Mucosa of stomach (tissue), 1 donor: ENCODE data around the gene WDR81.
"Not testable (repeated sequence)": the region's sequence is repeated elsewhere in the genome, so short reads cannot be mapped to it uniquely, and the experiment has no call there.

Experiments
- H3K27me3 ChIP-seq: one replicate; pipeline ENCODE4 v1.7.0; 2013; ENCODE audit warnings: mild to moderate bottlenecking, low read length; ENCODE audit not compliant: control insufficient read depth, insufficient read depth
- H3K36me3 ChIP-seq: one replicate; pipeline ENCODE4 v1.7.0; 2013; ENCODE audit warnings: low read length; ENCODE audit not compliant: control insufficient read depth, insufficient read depth
- H3K4me1 ChIP-seq: one replicate; pipeline ENCODE4 v1.7.0; 2013; ENCODE audit warnings: mild to moderate bottlenecking, low read length; ENCODE audit not compliant: control insufficient read depth, insufficient read depth
- H3K4me3 ChIP-seq: one replicate; pipeline ENCODE4 v1.7.0; 2013; ENCODE audit warnings: low read length
- H3K9ac ChIP-seq: one replicate; pipeline ENCODE4 v1.7.0; 2013; ENCODE audit warnings: mild to moderate bottlenecking, low read length, moderate library complexity
- H3K9me3 ChIP-seq: one replicate; pipeline ENCODE4 v1.7.0; 2013; ENCODE audit warnings: mild to moderate bottlenecking, low read length, moderate library complexity; ENCODE audit not compliant: control insufficient read depth
- donor health status: Pancreatic carcinoma.

WDR81 gene

GRCh38 chr17:1714980-1715802 lies 9.3 kb upstream of the WDR81 start:
- Histone ChIP-seq H3K4me1 (peaks cover 56% of the 10 kb centered on the region), H3K36me3 (peaks cover 16% of the 10 kb centered on the region), H3K27me3 (no peaks in the 10 kb centered on the region), H3K9ac (peak overlapping the region; percentile 94), H3K9me3 (no peaks in the 10 kb centered on the region), H3K4me3 (peak overlapping the region; percentile 78)

- Histone ChIP-seq H3K9ac (peak overlapping the region; percentile 94), H3K4me1 (peaks cover 56% of the 10 kb centered on the region)
Observed at GRCh38 chr17:1715803-1716075, 8.8 kb upstream of the WDR81 start.

DNA sequence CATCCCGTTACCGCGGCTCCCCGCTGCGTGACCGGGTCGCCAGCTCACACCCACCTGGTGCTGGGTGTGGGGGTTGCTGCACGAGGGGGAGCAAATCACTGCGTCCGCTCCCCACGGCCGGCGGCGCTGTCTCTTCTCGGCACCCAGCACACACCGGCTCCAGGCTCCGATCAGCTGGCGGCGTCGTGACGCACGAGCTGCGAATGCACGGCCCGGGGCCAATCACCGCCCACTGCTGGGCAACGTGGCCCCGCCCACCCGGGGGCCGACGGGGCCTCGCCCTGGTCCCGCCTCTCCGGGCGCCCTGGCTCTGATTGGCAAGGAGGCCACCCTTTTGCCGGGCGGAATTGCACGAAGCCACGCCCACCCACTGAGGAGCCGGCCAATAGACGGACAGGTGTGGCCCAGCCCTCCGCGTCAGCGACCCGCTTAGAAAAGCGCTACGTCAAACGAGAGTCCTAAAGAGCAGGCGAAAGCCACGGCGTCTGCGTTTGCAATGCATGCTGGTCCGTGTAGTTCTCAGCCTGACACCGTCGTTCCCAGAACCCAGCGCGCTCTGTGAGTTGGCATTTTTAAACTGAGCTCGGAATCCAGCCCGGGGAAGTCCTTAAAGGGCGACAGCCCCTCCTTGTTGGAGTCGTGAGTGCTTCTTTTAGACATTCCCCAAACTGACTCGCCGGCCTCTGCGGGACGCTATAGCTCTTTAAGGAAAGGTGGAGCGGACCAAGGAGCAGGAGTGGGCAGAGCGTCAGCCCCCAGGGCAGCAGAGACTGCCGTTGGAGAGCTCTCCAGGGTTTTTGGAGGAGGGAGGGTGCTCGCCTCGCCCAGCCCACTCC lies 8.2 kb upstream of the WDR81 start:
- Histone ChIP-seq H3K4me3 (peak overlapping the region; percentile 87), H3K9ac (peak overlapping the region; percentile 94), H3K4me1 (peaks cover 53% of the 10 kb centered on the region), H3K36me3 (peaks cover 16% of the 10 kb centered on the region), H3K9me3 (no peaks in the 10 kb centered on the region), H3K27me3 (no peaks in the 10 kb centered on the region)

More at GRCh38 chr17:1715803-1716075, 8.8 kb upstream of the WDR81 start:
- H3K4me3 ChIP-seq = peak overlapping the region; percentile 78
- no peaks in the 10 kb centered on the region for H3K9me3 ChIP-seq
- no peaks in the 10 kb centered on the region for H3K27me3 ChIP-seq
- peaks cover 16% of the 10 kb centered on the region for H3K36me3 ChIP-seq

GRCh38 chr17:1716912-1717695 lies 7.4 kb upstream of the WDR81 start:
- peak overlapping the region; percentile 87 for H3K4me3 ChIP-seq
- H3K27me3 ChIP-seq = no peaks in the 10 kb centered on the region
- peaks cover 13% of the 10 kb centered on the region for H3K36me3 ChIP-seq
- peaks cover 47% of the 10 kb centered on the region for H3K4me1 ChIP-seq
- H3K9me3 ChIP-seq = no peaks in the 10 kb centered on the region
- peak overlapping the region; percentile 93 for H3K9ac ChIP-seq

- H3K4me3 ChIP-seq = no peak overlapping the region
- peaks cover 1% of the 10 kb centered on the region for H3K36me3 ChIP-seq
- no peaks in the 10 kb centered on the region for H3K9me3 ChIP-seq
- H3K27me3 ChIP-seq = no peaks in the 10 kb centered on the region
- H3K9ac ChIP-seq = peak overlapping the region; percentile 93
- H3K4me1 ChIP-seq = peaks cover 33% of the 10 kb centered on the region
Observed at GRCh38 chr17:1718362-1719165, 5.9 kb upstream of the WDR81 start.

DNA sequence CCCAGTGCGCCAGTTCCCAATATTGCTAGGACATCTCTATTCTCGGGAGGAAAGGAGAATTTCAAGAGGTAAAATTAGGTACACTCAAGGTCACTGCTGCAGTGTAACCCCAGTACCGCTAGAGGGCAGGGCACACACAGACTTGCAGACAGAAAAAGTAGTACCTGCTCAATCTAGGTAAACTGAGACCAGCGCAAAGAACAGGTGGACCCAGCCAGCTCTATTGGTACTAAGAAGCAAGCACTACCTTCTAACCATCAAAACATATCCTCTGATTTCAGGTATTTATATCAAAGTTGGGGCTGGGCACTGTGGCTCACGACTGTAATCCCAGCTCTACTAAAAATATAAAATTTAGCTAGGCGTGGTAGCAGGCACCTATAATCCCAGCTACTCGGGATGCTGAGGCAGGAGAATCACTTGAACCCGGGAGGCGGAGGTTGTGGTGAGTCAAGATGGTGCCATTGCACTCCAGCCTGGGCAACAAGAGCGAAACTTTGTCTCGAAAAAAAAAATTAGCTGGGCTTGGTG lies 3.6 kb upstream of the WDR81 start:
- H3K36me3 ChIP-seq = no peaks in the 10 kb centered on the region
- no peak overlapping the region for H3K9ac ChIP-seq
- no peaks in the 10 kb centered on the region for H3K27me3 ChIP-seq
- H3K4me1 ChIP-seq = peaks cover 31% of the 10 kb centered on the region
- H3K4me3 ChIP-seq = no peak overlapping the region
- H3K9me3 ChIP-seq = no peaks in the 10 kb centered on the region

DNA sequence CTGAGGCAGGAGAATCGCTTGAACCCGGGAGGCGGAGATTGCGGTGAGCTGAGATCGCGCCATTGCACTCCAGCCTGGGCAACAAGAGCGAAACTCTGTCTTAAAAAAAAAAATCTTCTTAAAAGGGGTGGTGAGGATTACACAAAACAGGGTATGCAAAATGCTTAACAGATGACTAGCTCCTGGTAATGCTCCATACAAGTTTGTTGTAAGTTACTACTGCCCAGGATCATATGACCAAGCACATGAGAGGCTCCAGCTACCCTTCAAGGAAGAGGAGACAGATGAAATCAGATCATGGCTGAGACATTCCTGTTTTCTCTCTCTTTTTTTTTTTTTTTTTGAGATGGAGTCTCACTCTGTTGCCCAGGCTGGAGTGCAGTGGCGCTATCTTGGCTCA lies 2.5 kb upstream of the WDR81 start:
- H3K4me1 ChIP-seq = peaks cover 31% of the 10 kb centered on the region

GRCh38 chr17:1724869-1725641 lies 551 bp downstream of the WDR81 start:
- peaks cover 19% of the 10 kb centered on the region for H3K4me1 ChIP-seq

More for the DNA sequence above, 2.5 kb upstream of the WDR81 start:
- H3K36me3 ChIP-seq, H3K4me3 ChIP-seq, H3K9ac ChIP-seq, H3K27me3 ChIP-seq, H3K9me3 ChIP-seq: not testable (repeated sequence)

GRCh38 chr17:1725642-1726511 lies 1.4 kb downstream of the WDR81 start:
- peak overlapping the region; percentile 61 for H3K9ac ChIP-seq
- peaks cover 13% of the 10 kb centered on the region for H3K4me1 ChIP-seq
- H3K27me3 ChIP-seq = no peaks in the 10 kb centered on the region
- no peak overlapping the region for H3K4me3 ChIP-seq
- no peaks in the 10 kb centered on the region for H3K9me3 ChIP-seq
- H3K36me3 ChIP-seq = no peaks in the 10 kb centered on the region

More at GRCh38 chr17:1724869-1725641, 551 bp downstream of the WDR81 start:
- peak overlapping the region; percentile 61 for H3K9ac ChIP-seq
- no peaks in the 10 kb centered on the region for H3K9me3 ChIP-seq
- H3K4me3 ChIP-seq = peak overlapping the region; percentile 56
- H3K27me3 ChIP-seq = no peaks in the 10 kb centered on the region
- H3K36me3 ChIP-seq = no peaks in the 10 kb centered on the region

DNA sequence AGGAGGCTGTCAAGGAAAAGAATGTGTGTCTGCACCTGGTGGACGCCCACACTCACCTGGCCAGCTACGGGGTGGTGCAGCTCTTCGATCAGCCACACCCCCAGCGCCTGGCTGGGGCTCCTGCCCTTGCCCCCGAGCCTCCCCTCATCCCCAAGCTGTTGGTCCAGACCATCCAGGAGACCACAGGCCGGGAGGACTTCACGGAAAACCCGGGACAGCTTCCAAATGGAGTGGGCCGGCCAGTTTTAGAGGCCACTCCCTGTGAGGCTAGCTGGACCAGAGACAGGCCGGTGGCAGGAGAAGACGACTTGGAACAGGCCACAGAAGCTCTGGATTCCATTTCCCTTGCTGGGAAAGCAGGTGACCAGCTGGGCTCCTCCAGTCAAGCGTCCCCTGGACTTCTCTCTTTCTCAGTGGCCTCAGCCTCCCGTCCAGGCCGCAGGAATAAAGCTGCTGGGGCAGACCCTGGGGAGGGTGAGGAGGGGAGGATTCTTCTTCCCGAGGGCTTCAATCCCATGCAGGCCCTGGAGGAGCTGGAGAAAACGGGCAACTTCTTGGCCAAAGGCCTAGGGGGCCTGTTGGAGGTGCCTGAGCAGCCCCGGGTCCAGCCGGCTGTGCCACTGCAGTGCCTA lies 2.2 kb downstream of the WDR81 start:
- Histone ChIP-seq H3K27me3 (no peaks in the 10 kb centered on the region), H3K36me3 (no peaks in the 10 kb centered on the region), H3K4me3 (no peak overlapping the region), H3K4me1 (peaks cover 12% of the 10 kb centered on the region), H3K9ac (no peak overlapping the region), H3K9me3 (no peaks in the 10 kb centered on the region)
